Measurements from ENCODE around the gene HEATR1. TPM values are rescaled to one million over a fixed set of nuclear protein-coding genes. Genes with fewer than 3 reads are reported as not detected.
"Not testable (repeated sequence)": the region's sequence is repeated elsewhere in the genome, so short reads cannot be mapped to it uniquely, and the experiment has no call there.

Gene HEATR1
- total RNA-seq, 2 donors from 2014 or later, result 15.3 to 26.6 TPM

DNA sequence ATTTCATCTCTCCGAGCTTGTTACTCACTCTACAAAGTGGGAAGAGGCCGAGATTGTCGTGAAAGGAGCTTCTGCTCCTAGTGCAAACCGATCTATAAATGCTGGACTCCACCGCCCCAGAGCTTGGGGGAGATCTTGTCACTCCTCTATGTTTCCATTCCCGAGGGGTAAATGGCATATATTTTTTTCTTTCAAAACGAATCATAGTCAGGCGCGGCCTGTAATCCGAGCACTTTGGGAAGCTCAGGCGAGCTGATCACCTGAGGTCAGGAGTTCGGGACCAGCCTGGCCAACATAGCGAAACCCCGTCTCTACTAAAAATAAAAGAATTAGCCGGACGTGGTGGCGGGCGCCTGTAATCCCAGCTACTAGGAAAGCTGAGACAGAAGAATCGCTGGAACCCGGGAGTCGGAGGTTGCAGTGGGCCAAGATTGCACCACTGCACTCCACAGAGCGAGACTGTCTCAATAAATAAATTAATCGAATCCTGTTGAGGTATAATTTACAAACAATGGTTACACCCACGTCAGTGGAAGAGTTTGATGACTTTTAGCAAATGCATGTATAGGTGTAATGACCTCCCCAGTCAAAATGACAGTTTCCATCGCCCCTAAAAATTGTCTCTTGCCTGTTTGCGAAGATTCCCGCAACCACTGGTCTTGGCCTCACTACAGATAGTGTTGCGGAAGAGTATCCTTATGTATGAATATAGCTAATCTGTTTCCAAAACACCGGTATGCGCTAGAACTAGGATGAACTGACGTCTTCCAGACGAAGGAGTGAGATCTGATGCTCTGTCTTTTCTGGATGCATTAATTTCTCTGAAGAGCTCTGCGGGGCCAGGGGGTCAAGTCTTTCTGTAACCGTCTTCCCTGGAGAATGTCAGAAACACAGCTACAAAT, 840 bp upstream of the HEATR1 start:
- no peak for DNase-seq
- no peaks in the 10 kb centered on the region for H3K9me3 ChIP-seq
- peaks cover 5% of the 10 kb centered on the region for H3K4me1 ChIP-seq
- TF ChIP-seq, protein P1, sequence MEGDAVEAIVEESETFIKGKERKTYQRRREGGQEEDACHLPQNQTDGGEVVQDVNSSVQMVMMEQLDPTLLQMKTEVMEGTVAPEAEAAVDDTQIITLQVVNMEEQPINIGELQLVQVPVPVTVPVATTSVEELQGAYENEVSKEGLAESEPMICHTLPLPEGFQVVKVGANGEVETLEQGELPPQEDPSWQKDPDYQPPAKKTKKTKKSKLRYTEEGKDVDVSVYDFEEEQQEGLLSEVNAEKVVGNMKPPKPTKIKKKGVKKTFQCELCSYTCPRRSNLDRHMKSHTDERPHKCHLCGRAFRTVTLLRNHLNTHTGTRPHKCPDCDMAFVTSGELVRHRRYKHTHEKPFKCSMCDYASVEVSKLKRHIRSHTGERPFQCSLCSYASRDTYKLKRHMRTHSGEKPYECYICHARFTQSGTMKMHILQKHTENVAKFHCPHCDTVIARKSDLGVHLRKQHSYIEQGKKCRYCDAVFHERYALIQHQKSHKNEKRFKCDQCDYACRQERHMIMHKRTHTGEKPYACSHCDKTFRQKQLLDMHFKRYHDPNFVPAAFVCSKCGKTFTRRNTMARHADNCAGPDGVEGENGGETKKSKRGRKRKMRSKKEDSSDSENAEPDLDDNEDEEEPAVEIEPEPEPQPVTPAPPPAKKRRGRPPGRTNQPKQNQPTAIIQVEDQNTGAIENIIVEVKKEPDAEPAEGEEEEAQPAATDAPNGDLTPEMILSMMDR (IDR thresholded peaks at IDR 0.05), result no peak
- peak overlapping the region; percentile 71 for H3K4me3 ChIP-seq
- H3K27ac ChIP-seq, result peak overlapping the region; percentile 58
- H3K9ac ChIP-seq (ENCODE audit: low read depth in 2 of 2, low read length in 2 of 2), result peak overlapping the region in 1 of 2 donors; percentile 81
- H3K27me3 ChIP-seq, result no peaks in the 10 kb centered on the region
- intact Hi-C loops (cut with DNase I), result loop anchor here (5.0 to 10.0 kb wide), 2 partner anchors 160 to 957 kb away; no protein-coding TSS in a partner anchor
- H3K36me3 ChIP-seq, result no peaks in the 10 kb centered on the region

DNA sequence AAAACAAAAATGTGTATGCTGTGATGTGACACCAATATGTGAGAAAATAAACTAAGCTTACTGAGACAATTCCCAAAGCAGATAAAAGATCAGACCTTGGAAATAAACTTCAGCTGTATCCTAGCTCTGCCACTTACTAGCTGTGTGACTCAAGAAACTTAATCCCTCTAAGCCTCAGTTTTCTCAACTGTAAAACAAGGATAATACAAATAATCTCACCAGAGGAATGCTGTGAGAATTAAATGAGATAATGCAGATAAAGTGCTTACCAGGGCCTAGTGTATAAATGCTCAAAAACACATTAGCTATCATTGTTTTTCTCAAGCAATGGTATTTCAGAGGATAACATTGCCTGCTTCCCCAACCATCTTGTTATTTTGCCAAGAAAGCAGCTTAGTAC, 2.1 kb downstream of the HEATR1 start:
- Histone ChIP-seq H3K36me3 (no peaks in the 10 kb centered on the region), H3K4me3 (no peak overlapping the region), H3K27me3 (no peaks in the 10 kb centered on the region), H3K4me1 (peaks cover 5% of the 10 kb centered on the region), H3K9me3 (no peaks in the 10 kb centered on the region), H3K9ac (ENCODE audit: low read depth in 2 of 2, low read length in 2 of 2) (no peak overlapping the region), H3K27ac (no peak overlapping the region)
- intact Hi-C loops (cut with DNase I), result loop anchor here (10.0 kb wide), 1 partner anchor 163 kb away; no protein-coding TSS in a partner anchor
- DNase-seq, result no peak
- TF ChIP-seq, protein P1 (IDR thresholded peaks at IDR 0.05), result no peak

DNA sequence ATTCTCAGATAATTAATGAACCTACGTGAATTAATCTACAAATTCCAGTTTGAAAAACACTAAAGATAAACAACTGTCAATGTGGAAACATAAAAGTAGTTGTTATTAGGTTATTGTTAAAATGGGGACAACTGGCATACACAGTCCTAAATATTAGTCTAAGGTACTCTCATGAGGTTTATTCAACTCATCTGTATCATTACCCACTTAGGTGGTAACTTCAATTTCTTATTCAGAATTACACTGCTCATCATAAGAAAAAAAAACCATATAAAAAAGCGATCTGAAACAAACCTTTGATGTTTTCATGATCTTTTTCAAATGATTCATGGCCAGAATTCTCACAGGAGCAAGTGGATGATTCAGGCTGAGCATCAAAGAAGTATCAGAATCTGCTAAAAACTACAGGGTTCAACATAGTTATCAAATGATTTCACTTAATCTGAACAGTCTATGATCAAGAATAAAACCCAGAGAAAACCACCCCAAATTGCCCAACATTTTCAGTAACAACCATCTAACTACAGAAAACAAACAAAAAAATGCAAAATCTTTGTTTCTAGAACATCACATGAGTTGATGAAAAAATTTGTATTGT, 13.7 kb downstream of the HEATR1 start:
- H3K36me3 ChIP-seq, result no peaks in the 10 kb centered on the region
- H3K4me1 ChIP-seq, result no peaks in the 10 kb centered on the region
- H3K4me3 ChIP-seq, result no peak overlapping the region
- TF ChIP-seq, protein P1 (IDR thresholded peaks at IDR 0.05), result no peak
- no peak overlapping the region for H3K9ac ChIP-seq (ENCODE audit: low read depth in 2 of 2, low read length in 2 of 2)
- intact Hi-C loops (cut with DNase I), result loop anchor here (10.0 kb wide), 1 partner anchor 46 kb away; no protein-coding TSS in a partner anchor
- no peak for DNase-seq
- H3K27ac ChIP-seq, result no peak overlapping the region
- H3K27me3 ChIP-seq, result no peaks in the 10 kb centered on the region
- no peaks in the 10 kb centered on the region for H3K9me3 ChIP-seq

DNA sequence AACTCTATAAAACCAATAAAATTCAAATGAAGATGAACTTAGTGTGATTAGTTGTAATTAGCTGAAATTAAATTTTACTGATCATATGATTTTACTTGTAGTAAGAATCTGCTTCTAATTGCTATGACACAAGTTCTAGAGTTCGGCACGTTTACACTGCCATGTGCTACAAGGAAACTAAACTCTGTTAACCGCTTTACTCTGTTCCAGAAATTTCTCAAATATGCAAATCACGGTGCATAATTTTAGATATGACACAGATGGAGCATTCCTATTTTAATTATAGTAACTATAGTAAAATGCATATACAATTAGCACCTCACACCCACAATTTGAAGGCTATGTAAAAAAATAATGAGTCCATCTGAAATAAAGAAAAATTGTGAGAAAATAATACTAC, 14.8 kb downstream of the HEATR1 start:
- Histone ChIP-seq H3K9me3 (no peaks in the 10 kb centered on the region), H3K4me3 (no peak overlapping the region), H3K27me3 (no peaks in the 10 kb centered on the region), H3K27ac (no peak overlapping the region), H3K4me1 (no peaks in the 10 kb centered on the region), H3K36me3 (no peaks in the 10 kb centered on the region), H3K9ac (ENCODE audit: low read depth in 2 of 2, low read length in 2 of 2) (no peak overlapping the region)
- TF ChIP-seq, protein P1 (IDR thresholded peaks at IDR 0.05), result no peak
- intact Hi-C loops (cut with DNase I), result no loop called here
- DNase-seq, result no peak

DNA sequence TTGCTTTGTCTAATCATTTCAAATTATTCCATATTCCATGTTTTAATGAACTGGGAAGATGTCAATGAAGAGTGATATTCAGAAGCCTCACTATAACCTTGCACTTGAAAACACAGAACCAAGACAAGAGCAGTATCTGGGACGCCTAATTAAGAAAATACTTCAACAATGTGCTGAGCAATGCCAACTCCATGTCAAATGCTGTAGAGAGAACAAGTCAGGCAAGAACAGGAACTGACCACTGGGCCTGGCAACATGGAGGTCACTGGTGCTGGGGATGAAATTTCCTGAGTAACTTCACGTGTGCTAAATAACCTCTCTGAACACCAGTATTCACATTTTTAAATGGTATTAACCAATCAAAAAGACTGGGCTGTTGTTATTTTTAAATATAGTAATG, 22.8 kb downstream of the HEATR1 start:
- no peaks in the 10 kb centered on the region for H3K4me1 ChIP-seq
- H3K9me3 ChIP-seq, result no peaks in the 10 kb centered on the region
- TF ChIP-seq, protein P1 (IDR thresholded peaks at IDR 0.05), result no peak
- no peaks in the 10 kb centered on the region for H3K36me3 ChIP-seq
- DNase-seq, result no peak
- H3K27me3 ChIP-seq, result no peaks in the 10 kb centered on the region
- intact Hi-C loops (cut with DNase I), result no loop called here
- H3K27ac ChIP-seq, result no peak overlapping the region
- H3K4me3 ChIP-seq, result no peak overlapping the region
- H3K9ac ChIP-seq (ENCODE audit: low read depth in 2 of 2, low read length in 2 of 2), result no peak overlapping the region

DNA sequence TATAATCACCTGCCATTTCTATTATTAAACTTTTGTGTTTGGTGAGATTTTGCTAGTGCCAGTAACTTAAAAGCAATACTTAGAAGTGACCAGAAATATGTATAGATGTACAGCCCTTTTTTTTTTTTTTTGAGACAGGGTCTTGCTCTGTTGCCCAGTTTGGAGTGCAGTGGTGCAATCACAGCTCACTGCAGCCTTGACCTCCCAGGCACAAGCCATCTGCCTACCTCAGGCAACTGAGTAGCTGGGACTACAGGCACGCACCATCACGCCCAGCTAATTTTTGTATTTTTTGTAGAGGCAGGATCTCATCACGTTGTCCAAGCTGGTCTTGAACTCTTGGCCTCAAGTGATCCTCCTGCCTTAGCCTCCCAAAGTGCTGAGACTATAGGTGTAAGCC, 23.9 kb downstream of the HEATR1 start:
- H3K27ac ChIP-seq; H3K4me3 ChIP-seq; intact Hi-C loops (cut with DNase I); H3K9ac ChIP-seq (ENCODE audit: low read depth in 2 of 2, low read length in 2 of 2); H3K9me3 ChIP-seq; H3K4me1 ChIP-seq; H3K27me3 ChIP-seq; DNase-seq; H3K36me3 ChIP-seq: not testable (repeated sequence)

All from colonic mucosa (tissue), 4 donors.